Measurements from ENCODE around the gene POLDIP2.

Gene POLDIP2

DNA sequence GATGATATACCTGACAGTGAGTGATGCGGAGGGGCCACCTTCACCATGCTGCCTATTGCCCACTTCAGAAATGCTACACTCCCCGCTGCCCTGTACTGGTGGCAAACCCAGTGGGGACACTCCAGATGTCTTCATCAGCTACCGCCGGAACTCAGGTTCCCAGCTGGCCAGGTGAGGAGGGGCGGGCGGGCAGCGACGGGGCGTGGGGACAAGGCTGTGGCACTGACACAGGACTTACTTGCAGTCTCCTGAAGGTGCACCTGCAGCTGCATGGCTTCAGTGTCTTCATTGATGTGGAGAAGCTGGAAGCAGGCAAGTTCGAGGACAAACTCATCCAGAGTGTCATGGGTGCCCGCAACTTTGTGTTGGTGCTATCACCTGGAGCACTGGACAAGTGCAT, 30.8 kb upstream of the POLDIP2 start:
- no peak for DNase-seq

- no peak for DNase-seq
These were observed 29.1 kb upstream of the POLDIP2 start for GRCh38 chr17:28386391-28386790.

DNA sequence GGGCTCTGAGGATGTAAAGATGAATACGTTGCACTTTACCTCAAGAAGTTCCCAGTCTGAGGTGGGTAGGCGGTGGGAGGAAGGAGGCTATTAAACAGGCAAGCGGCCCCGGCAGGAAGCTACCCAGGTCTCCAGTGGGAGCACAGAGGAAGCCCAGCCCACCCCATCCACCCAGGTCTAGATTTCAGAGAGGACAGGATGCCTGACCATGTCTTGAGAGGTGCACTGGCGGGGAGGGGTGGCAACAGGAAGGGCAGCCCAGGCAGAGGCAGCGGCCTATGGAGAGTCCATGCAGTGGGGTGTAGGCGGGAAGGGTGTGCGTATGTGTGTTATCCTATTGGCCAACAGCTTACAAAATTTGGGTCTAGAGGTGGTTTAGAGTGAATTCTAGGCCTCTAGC, 28.1 kb upstream of the POLDIP2 start:
- DNase-seq, result no peak

DNA sequence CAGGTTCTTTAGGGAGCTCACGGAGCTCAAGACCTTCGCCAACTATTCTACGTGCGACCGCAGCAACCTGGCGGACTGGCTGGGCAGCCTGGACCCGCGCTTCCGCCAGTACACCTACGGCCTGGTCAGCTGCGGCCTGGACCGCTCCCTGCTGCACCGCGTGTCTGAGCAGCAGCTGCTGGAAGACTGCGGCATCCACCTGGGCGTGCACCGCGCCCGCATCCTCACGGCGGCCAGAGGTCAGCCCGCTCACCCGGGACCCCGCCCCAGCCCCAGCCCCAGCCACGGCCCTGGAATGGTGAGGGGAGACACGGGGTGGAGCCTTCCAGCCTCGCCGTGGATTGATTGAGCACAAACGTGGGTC, 27.7 kb upstream of the POLDIP2 start:
- no peak for DNase-seq

GRCh38 chr17:28384281-28385036, 27.1 kb upstream of the POLDIP2 start:
- DNase-seq, result no peak

DNA sequence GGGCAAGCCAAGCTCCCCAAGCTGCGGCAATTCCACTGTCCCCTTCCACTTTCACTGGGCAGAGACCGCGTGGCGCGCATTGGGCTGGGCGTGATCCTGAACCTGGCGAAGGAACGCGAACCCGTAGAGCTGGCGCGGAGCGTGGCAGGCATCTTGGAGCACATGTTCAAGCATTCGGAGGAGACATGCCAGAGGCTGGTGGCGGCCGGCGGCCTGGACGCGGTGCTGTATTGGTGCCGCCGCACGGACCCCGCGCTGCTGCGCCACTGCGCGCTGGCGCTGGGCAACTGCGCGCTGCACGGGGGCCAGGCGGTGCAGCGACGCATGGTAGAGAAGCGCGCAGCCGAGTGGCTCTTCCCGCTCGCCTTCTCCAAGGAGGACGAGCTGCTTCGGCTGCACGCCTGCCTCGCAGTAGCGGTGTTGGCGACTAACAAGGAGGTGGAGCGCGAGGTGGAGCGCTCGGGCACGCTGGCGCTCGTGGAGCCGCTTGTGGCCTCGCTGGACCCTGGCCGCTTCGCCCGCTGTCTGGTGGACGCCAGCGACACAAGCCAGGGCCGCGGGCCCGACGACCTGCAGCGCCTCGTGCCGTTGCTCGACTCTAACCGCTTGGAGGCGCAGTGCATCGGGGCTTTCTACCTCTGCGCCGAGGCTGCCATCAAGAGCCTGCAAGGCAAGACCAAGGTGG, 24.0 kb upstream of the POLDIP2 start:
- no peak for DNase-seq

DNA sequence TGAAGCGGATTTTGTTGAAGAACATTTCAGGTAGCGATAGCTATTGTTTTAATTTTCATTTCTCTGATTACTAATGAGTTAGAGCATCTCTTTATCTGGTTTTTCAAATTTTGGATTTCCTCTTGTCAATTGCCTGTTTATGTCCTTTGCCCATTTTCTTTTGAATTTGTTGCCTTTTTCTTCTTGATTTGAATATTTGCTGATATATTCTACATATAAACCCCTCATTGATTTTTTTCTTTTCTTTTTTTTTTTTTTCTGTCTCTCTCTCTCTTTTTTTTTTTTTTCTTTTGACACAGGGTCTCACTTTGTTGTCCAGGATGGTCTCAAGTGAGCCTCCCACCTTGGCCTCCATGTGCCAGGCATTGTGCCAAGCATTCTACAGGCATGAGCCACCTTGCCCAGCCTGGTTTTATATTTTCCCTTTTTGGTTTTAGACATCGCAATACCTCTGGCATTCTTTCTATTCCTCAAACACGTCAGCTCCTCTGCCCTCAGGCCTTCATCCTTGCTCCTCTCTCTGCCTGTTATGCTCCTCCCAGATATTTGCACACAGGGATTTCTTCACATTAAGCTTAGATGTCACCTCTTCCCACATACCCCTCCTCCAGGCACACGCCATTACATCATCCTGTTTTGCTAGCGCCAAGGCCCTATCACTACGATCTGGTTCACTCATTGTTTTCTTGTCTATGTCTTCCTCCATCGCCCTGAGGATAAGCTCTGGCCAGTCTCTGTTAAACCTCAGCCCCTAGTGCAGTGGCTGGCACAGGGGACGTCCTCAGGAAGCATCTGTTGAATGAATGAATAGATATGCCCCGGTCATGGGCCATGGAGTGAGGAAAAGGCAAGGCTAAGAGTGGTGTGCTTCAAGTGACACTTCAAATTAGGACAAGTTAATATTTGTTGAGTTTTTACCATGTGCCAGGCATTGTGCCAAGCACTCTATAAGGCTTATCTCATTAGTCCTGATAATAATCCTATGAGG, 22.8 kb upstream of the POLDIP2 start:
- DNase-seq, result no peak

DNA sequence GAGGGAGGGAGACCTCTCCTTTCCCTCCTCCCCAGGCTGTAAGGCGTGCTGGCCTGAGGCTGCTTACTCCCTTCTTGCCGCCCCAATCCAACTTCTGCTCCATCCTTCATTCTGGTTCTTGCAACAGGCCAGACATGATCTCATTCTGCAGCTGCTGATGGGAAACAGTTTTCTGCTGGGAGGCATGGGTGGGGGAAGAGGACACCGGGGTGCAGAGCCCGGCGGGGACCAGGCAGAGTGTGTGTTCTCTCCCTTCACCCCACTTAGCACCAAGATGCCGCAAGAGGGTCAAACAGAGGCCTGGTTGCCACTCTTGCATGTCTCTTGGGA, 15.6 kb upstream of the POLDIP2 start:
- no peak for DNase-seq

- no peak for DNase-seq
These were observed 15.0 kb upstream of the POLDIP2 start for GRCh38 chr17:28372203-28372944.

- peak in 1 of 2 experiments; percentile 16 for DNase-seq
These were observed 14.2 kb upstream of the POLDIP2 start, which contains the start of gene SARM1 for GRCh38 chr17:28371245-28372202. SARM1 (plus strand) TSS chr17:28371694; CDS start chr17:28372033, 339 bp downstream.

DNA sequence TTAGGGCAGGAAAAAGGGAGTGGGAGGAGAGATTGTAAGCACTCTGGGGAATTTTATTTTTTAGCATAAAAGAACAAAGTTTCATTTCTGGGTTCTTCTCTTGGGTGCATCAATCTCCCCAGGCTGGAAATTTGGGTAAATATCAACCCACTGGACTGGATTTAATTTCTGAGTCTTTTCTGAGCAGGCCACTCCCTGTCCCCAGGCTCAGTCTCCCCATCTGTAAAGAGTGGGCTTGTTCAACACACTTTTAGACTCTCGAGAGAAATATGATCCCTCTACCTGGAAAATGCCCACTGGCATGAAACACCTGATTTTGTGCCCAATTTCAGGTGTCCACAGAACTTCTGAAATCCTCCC, 13.4 kb upstream of the POLDIP2 start:
- DNase-seq, result no peak

DNA sequence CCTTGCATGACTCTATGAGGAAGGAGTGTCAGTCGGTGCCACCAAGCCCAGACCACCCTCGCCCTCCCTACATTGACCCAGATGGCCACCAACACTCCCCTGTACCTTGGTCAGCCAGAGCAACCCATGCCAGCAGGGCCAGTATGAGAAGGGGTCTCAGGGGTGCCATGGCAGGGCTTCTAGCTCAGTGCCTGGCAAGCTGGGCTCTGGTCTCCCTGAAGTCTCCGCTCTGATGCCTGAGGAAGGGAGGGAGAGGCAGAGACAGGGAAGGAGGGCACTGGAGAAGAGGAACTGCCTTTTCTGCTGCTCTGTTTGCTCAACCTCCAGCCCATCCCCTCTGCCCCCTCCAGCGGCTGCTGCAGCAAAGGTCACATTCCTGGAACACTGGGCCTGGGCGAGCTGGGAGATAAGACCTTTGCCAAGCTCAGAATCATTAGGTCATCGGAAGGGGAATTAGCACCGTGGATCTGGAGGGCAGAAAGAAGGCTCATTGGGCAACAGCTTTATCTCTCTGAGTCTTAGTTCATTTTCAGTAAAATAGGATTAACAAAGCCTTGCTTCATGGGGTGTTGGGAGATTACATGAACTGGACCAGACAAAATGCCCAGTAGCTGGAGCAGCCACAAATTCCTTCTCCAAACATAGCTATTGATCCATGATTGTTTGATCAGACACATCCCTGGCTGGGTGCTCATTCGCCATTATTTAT, 12.9 kb upstream of the POLDIP2 start, which contains the start of gene VTN:
Gene VTN, minus strand, starts transcription at position 273 of the 709 bp plus-strand sequence. Its CDS starts 104 bp downstream, at position 169.
- no peak for DNase-seq

DNA sequence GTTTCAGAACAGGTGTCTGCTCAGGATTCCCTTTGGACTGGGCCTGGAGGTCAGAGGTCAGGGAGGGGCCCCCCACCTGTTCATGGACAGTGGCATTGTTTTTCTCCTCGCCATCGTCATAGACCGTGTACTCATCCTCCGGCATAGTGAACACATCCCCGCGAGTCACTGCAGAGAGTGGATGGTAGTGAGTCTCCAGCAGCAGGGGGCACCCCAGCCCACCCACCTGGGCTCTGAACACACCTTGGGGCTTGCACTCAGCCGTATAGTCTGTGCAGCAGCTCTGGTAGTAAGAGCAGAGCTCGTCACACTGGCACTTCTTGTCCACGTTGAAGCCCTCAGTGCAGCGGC, 12.3 kb upstream of the POLDIP2 start:
- no peak for DNase-seq

- no peak for DNase-seq
These were observed 11.8 kb upstream of the POLDIP2 start for GRCh38 chr17:28368915-28369683.

- DNase-seq, result no peak
These were observed 11.0 kb upstream of the POLDIP2 start for GRCh38 chr17:28368306-28368831.

- no peak for DNase-seq
These were observed 10.4 kb upstream of the POLDIP2 start for GRCh38 chr17:28367641-28368305.

- no peak for DNase-seq
These were observed 9.3 kb upstream of the POLDIP2 start for GRCh38 chr17:28366605-28367004.

GRCh38 chr17:28365487-28365886, 8.2 kb upstream of the POLDIP2 start:
- DNase-seq, result no peak

All from cerebellar nuclear complex (tissue), 1 donor.